HepG2 (cell line): ENCODE data around the gene STRADB. TPM values are rescaled to one million over a fixed set of nuclear protein-coding genes. Genes with fewer than 3 reads are reported as not detected.
A peak's percentile ranks its signal among the peaks of the same experiment; 100 is the strongest.

Source experiments
- ATAC-seq: fragments of 200-7000 bp; cut with Tn5 transposase; 3 replicates; pipeline ENCODE4 v1.9.1; 2020; ENCODE audit warnings: mild to moderate bottlenecking, moderate library complexity
- BruUV-seq: library from RNA; stranded (reverse); fragments of 400-500 nt; replicated peaks from 2 replicates; lab custom pipeline; 2021; lab: Mats Ljungman, UMichigan
- CTCF ChIA-PET: fragments of 300-600 bp; formaldehyde crosslinking; extraction: SDS; loops from one replicate; lab custom pipeline; 2021; ENCODE audit warnings: low total read pairs, inconsistent platforms, low intra/inter-chr PET ratio; lab: Yijun Ruan, JAX
- POLR2A ChIA-PET: fragments of 350-600 bp; sonication (Branson Sonifier 250); formaldehyde crosslinking; loops from one replicate; lab custom pipeline; 2020; ENCODE audit warnings: antibody characterized with exemption, inconsistent platforms; lab: Yijun Ruan, JAX
- DNase-seq: peaks from one replicate; pipeline ENCODE4 v3.0.0-alpha.2; 2015; ENCODE audit warnings: low spot score
- FAIRE-seq: peaks from 3 replicates; lab custom pipeline; 2011; peaks lifted over from hg19 to GRCh38; lab: Jason Lieb, UNC
- H2AFZ ChIP-seq: one replicate; pipeline ENCODE4 v1.6.1; 2011; ENCODE audit warnings: low read length, inconsistent platforms
- H3K27ac ChIP-seq: fragments of 300-600 bp; 3 replicates; pipeline ENCODE4 v1.8.0; 2011; ENCODE audit warnings: mixed run types, mild to moderate bottlenecking, mixed read lengths, low read length, inconsistent platforms; ENCODE audit not compliant: insufficient read depth; ENCODE audit errors: extremely low read length
- H3K27me3 ChIP-seq, 2 experiments: fragments of 200-600 bp in 1 of 2; 2 replicates in 1 of 2; 3 replicates in 1 of 2; pipeline versions ENCODE4 v1.6.0 to v1.8.0; 2011; ENCODE audit warnings: low read length in 2 of 2, mild to moderate bottlenecking in 2 of 2, moderate library complexity in 2 of 2, inconsistent platforms in 1 of 2; ENCODE audit not compliant: insufficient read depth in 2 of 2, control insufficient read depth in 1 of 2
- H3K36me3 ChIP-seq, 2 experiments: fragments of 200-600 bp in 1 of 2; replicated peaks in 1 of 2; 2 replicates in 1 of 2; 3 replicates in 1 of 2; pipeline versions ENCODE4 v1.5.1 to v1.8.0; 2011; ENCODE audit warnings: low read length in 2 of 2, inconsistent platforms in 1 of 2; ENCODE audit not compliant: insufficient read depth in 2 of 2, control insufficient read depth in 1 of 2
- H3K4me1 ChIP-seq: 2 replicates; pipeline ENCODE4 v1.5.1; 2012; ENCODE audit warnings: low read length, inconsistent platforms; ENCODE audit not compliant: insufficient read depth
- H3K4me2 ChIP-seq: 2 replicates; pipeline ENCODE4 v1.6.0; 2011; ENCODE audit warnings: low read depth, low read length, inconsistent platforms
- H3K4me3 ChIP-seq, 3 experiments: fragments of 200-600 bp in 1 of 3; sonication (generic), shearing (Covaris generic) in 1 of 3; replicated peaks in 1 of 3; 2 replicates each; pipeline ENCODE4 v1.5.1; 2011 to 2016; ENCODE audit warnings: low read length in 3 of 3, inconsistent platforms in 2 of 3, low read depth in 2 of 3, mild to moderate bottlenecking in 2 of 3, control low read depth in 1 of 3, mixed read lengths in 1 of 3; ENCODE audit not compliant: insufficient read depth in 1 of 3
- H3K79me2 ChIP-seq: one replicate; pipeline ENCODE4 v1.6.1; 2011; ENCODE audit warnings: low read length, inconsistent platforms; ENCODE audit not compliant: insufficient read depth
- H3K9ac ChIP-seq: 2 replicates; pipeline ENCODE4 v1.6.0; 2011; ENCODE audit warnings: mild to moderate bottlenecking, low read depth, low read length, inconsistent platforms; ENCODE audit not compliant: insufficient read depth
- H3K9me3 ChIP-seq: 2 replicates; pipeline ENCODE4 v1.5.1; 2012; ENCODE audit warnings: mild to moderate bottlenecking, low read length
- H4K20me1 ChIP-seq: 2 replicates; pipeline ENCODE4 v1.6.0; 2011; ENCODE audit warnings: inconsistent platforms, mild to moderate bottlenecking, low read length, moderate library complexity; ENCODE audit not compliant: insufficient read depth
- ARNTL ChIP-seq: sonication (generic); formaldehyde crosslinking; IDR thresholded peaks from 2 replicates; pipeline ENCODE4 v1.4.0; 2020; ENCODE audit warnings: mild to moderate bottlenecking, missing genetic modification reagents
- ATRX ChIP-seq: sonication (generic); formaldehyde crosslinking; IDR thresholded peaks from 2 replicates; pipeline ENCODE4 v1.4.0; 2020; ENCODE audit warnings: missing genetic modification reagents, borderline replicate concordance
- ESRRA ChIP-seq: sonication (generic); formaldehyde crosslinking; IDR thresholded peaks from 2 replicates; pipeline ENCODE4 v1.5.1; 2020; ENCODE audit warnings: mild to moderate bottlenecking, low read depth, missing genetic modification reagents
- FOXJ3 ChIP-seq: sonication (generic); formaldehyde crosslinking; IDR thresholded peaks from 2 replicates; pipeline ENCODE4 v1.4.0; 2020; ENCODE audit warnings: missing genetic modification reagents, mild to moderate bottlenecking, borderline replicate concordance
- JUN ChIP-seq: sonication (generic); formaldehyde crosslinking; IDR thresholded peaks from 2 replicates; pipeline ENCODE4 v1.4.0; 2020; ENCODE audit warnings: mild to moderate bottlenecking, missing genetic modification reagents
- MTA1 ChIP-seq: sonication (generic); formaldehyde crosslinking; IDR thresholded peaks from 2 replicates; pipeline ENCODE4 v1.4.0; 2020; ENCODE audit warnings: missing genetic modification reagents, mild to moderate bottlenecking, borderline replicate concordance
- PAX8 ChIP-seq: sonication (generic); formaldehyde crosslinking; IDR thresholded peaks from 2 replicates; pipeline ENCODE4 v1.8.0; 2022; ENCODE audit warnings: mild to moderate bottlenecking, missing genetic modification reagents, borderline replicate concordance
- PAXIP1 ChIP-seq: sonication (generic); formaldehyde crosslinking; conservative IDR thresholded peaks from 2 replicates; pipeline ENCODE4 v1.4.0; 2020; ENCODE audit warnings: mild to moderate bottlenecking, missing genetic modification reagents, moderate library complexity
- PPARG ChIP-seq: conservative IDR thresholded peaks from 2 replicates; pipeline ENCODE4 v1.6.1; 2016; ENCODE audit warnings: missing biosample characterization, missing genetic modification reagents
- RXRB ChIP-seq: IDR thresholded peaks from 2 replicates; pipeline ENCODE4 v1.6.1; 2016; ENCODE audit warnings: borderline replicate concordance, missing genetic modification reagents, missing compliant biosample characterization
- SOX5 ChIP-seq: IDR thresholded peaks from 2 replicates; pipeline ENCODE4 v1.6.1; 2016; ENCODE audit warnings: borderline replicate concordance
- SRSF4 ChIP-seq: fragments of 200-400 bp; formaldehyde crosslinking; IDR thresholded peaks from one replicate; pipeline ENCODE4 v1.6.1; 2018; ENCODE audit warnings: mild to moderate bottlenecking, low read depth, low read length, moderate library complexity; ENCODE audit not compliant: poor library complexity, severe bottlenecking
- TBX3 ChIP-seq: fragments of 450-650 bp; IDR thresholded peaks from 2 replicates; pipeline ENCODE4 v1.6.1; 2017; ENCODE audit warnings: antibody characterized with exemption, mild to moderate bottlenecking, inconsistent platforms, borderline replicate concordance
- ZFP1 ChIP-seq: IDR thresholded peaks from 2 replicates; pipeline ENCODE4 v1.6.1; 2016
- ZFYVE20 ChIP-seq: sonication (generic); formaldehyde crosslinking; IDR thresholded peaks from 2 replicates; pipeline ENCODE4 v1.8.0; 2023; ENCODE audit warnings: low read depth, mild to moderate bottlenecking, moderate library complexity, missing genetic modification reagents, borderline replicate concordance
- ZKSCAN1 ChIP-seq: fragments of 150-350 bp; IDR thresholded peaks from 2 replicates; pipeline ENCODE4 v1.6.1; 2014; ENCODE audit warnings: low read length
- ZNF180 ChIP-seq: sonication (generic); formaldehyde crosslinking; IDR thresholded peaks from 2 replicates; pipeline ENCODE4 v1.4.0; 2020; ENCODE audit warnings: low read depth, missing genetic modification reagents, borderline replicate concordance
- ZNF777 ChIP-seq: sonication (generic); formaldehyde crosslinking; IDR thresholded peaks from 2 replicates; pipeline ENCODE4 v1.4.0; 2020; ENCODE audit warnings: missing genetic modification reagents
- ZNF792 ChIP-seq: IDR thresholded peaks from 2 replicates; pipeline ENCODE4 v1.6.1; 2016
- ZNF891 ChIP-seq: sonication (generic); formaldehyde crosslinking; IDR thresholded peaks from 2 replicates; pipeline ENCODE4 v1.5.0; 2020; ENCODE audit warnings: mild to moderate bottlenecking, missing genetic modification reagents
- WGBS: methylation state at CpG from one replicate; pipeline ENCODE4 v1.1.6; 2017; ENCODE audit warnings: low lambda C conversion rate; 5-methylcytosine and 5-hydroxymethylcytosine counted together
- in situ Hi-C: cut with HindIII; loops from 2 replicates; pipeline ENCODE4 v1.10.0; 2017; ENCODE audit warnings: low pct_unique_long_range_greater_than_20kb; ENCODE audit not compliant: extremely low pct_ligation_motif_present
- intact Hi-C: fragments of 100-400 bp; cut with micrococcal nuclease; formaldehyde crosslinking; loops from one replicate; pipeline ENCODE4 v1.10.0; 2022; ENCODE audit not compliant: unreplicated experiment
- polyA plus RNA-seq, 8 experiments: library from polyadenylated mRNA; depleted of rRNA in 3 of 8; stranded (reverse) in 7 of 8; unstranded in 1 of 8; fragments of >200 nt; fragmentation: Illumina TruSeq in 4 of 8; extraction: Trizol in 4 of 8; gene quantifications; 2 replicates each; pipeline versions ENCODE4 v1.2.1 to v1.2.3, GENCODE V29; 2011 to 2016; ENCODE audit warnings: low read depth in 4 of 8, missing spikeins in 1 of 8, mixed read lengths in 1 of 8; ENCODE audit not compliant: insufficient read depth in 1 of 8
- total RNA-seq, 5 experiments: library from RNA; depleted of rRNA; stranded (reverse); fragments of >200 nt; fragmentation: Illumina TruSeq; extraction: Trizol; gene quantifications; 2 replicates each; pipeline ENCODE4 v1.2.3, GENCODE V29; 2016; ENCODE audit warnings: low read depth in 1 of 5
- TF ChIP-seq, protein P1 (sequence below): sonication (generic); formaldehyde crosslinking; IDR thresholded peaks from 2 replicates; pipeline ENCODE4 v1.4.0; 2020; ENCODE audit warnings: mild to moderate bottlenecking, missing genetic modification reagents
- TF ChIP-seq, protein P2 (sequence below): sonication (generic); formaldehyde crosslinking; IDR thresholded peaks from 2 replicates; pipeline ENCODE4 v1.4.0; 2020; ENCODE audit warnings: missing genetic modification reagents, mild to moderate bottlenecking, borderline replicate concordance

Gene STRADB
- total and polyA plus RNA-seq, 2 of the 13 experiments (the other 11 are each of a cell fraction or from before 2014, with no cell fraction given), result 34.1 to 66.6 TPM

- Histone ChIP-seq H3K27ac (peak overlapping the region; percentile 2), H4K20me1 (no peaks in the 10 kb centered on the region), H3K36me3 (no peaks in the 10 kb centered on the region), H2AFZ (no peak overlapping the region), H3K4me2 (peak overlapping the region; percentile 45), H3K27me3 (no peaks in the 10 kb centered on the region; a peak in 2 of 5 replicates), H3K79me2 (peaks cover 28% of the 10 kb centered on the region), H3K9ac (0 out of 2 replicates have a peak overlapping the region, but pooled peaks have one; percentile 1), H3K9me3 (no peaks in the 10 kb centered on the region), H3K4me3 (no peak overlapping the region; a peak in 1 of 6 replicates), H3K4me1 (peaks cover 61% of the 10 kb centered on the region)
- WGBS, result 83% methylated on average over 1 of the region's 1 CpG
- FAIRE-seq, result no peak
- in situ Hi-C loops, result no loop called here
- POLR2A ChIA-PET, result no interaction called here
- CTCF ChIA-PET, result no interaction called here
- BruUV-seq, result no TSS peak
- no peak for DNase-seq
- no peak for ATAC-seq
- intact Hi-C loops, result no loop called here
- TF ChIP-seq ZKSCAN1 (peak; percentile 81), ARNTL (CRISPR knock-in tag) (no peak), ZFP1 (CRISPR knock-in tag) (no peak), TBX3 (no peak), ATRX (CRISPR knock-in tag) (no peak), PAX8 (no peak), SRSF4 (no peak), PPARG (peak; percentile 85), ZFYVE20 (CRISPR knock-in tag) (no peak), RXRB (CRISPR knock-in tag) (peak; percentile 8; the same call in 1 of the 2 replicates), ESRRA (no peak), ZNF777 (CRISPR knock-in tag) (no peak), SOX5 (CRISPR knock-in tag) (peak; percentile 12; the same call in 1 of the 2 replicates), ZNF180 (no peak), JUN (CRISPR knock-in tag) (no peak), MTA1 (no peak), ZNF792 (CRISPR knock-in tag) (peak; percentile 34; the same call in 1 of the 2 replicates), FOXJ3 (CRISPR knock-in tag) (0 out of 2 replicates have a peak, but pooled peaks have one; percentile 27), PAXIP1 (CRISPR knock-in tag) (0 out of 2 replicates have a peak, but pooled peaks have one; percentile 22), ZNF891 (CRISPR knock-in tag) (no peak)
- TF ChIP-seq, protein P1, sequence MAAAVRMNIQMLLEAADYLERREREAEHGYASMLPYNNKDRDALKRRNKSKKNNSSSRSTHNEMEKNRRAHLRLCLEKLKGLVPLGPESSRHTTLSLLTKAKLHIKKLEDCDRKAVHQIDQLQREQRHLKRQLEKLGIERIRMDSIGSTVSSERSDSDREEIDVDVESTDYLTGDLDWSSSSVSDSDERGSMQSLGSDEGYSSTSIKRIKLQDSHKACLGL (CRISPR knock-in tag), result no peak
- TF ChIP-seq, protein P2, sequence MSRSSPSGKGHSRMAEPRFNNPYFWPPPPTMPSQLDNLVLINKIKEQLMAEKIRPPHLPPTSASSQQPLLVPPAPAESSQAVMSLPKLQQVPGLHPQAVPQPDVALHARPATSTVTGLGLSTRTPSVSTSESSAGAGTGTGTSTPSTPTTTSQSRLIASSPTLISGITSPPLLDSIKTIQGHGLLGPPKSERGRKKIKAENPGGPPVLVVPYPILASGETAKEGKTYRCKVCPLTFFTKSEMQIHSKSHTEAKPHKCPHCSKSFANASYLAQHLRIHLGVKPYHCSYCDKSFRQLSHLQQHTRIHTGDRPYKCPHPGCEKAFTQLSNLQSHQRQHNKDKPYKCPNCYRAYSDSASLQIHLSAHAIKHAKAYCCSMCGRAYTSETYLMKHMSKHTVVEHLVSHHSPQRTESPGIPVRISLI, result no peak
Observed at GRCh38 chr2:201448061-201448460, 3.5 kb upstream of the STRADB start.
